ENCODE results near the gene NLRX1. TPM values are rescaled to one million over a fixed set of nuclear protein-coding genes. Genes with fewer than 3 reads are reported as not detected.
"Not testable (repeated sequence)": the region's sequence is repeated elsewhere in the genome, so short reads cannot be mapped to it uniquely, and the experiment has no call there.

Gene NLRX1
- total RNA-seq, 1 donor from 2014 or later: 11.5 TPM

DNA sequence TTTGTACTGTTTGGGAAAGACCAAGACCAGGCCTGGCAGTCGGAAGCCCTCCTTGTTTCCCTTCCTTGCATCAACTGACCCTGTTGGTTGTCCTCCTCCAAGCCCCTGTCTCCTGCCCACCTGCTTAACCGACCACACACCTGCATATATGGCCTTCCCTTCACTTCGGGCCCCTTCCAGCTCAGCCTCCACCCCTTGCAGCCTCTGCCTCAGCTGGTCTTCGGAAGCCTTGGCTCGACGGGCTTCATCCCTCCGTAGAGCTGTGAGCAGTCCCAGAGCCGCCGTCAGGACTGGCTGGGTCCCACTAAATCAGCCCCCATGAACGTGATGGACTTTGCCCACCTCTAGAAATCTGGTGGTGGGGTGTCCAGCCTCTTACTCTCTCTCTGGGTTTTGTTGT is 25.1 kb downstream of the NLRX1 start:
- no peak overlapping the region for H3K4me3 Mint-ChIP-seq
- DNase-seq (ENCODE audit: extremely low spot score, unreplicated experiment): no peak
- peaks cover 5% of the 10 kb centered on the region for H3K4me1 Mint-ChIP-seq (ENCODE audit: unreplicated experiment)
- H3K36me3 Mint-ChIP-seq: no peaks in the 10 kb centered on the region
- no peaks in the 10 kb centered on the region for H3K27me3 Mint-ChIP-seq
- no peak overlapping the region for H3K27ac Mint-ChIP-seq
- H3K9me3 Mint-ChIP-seq: no peaks in the 10 kb centered on the region
- TF ChIP-seq, protein P1, sequence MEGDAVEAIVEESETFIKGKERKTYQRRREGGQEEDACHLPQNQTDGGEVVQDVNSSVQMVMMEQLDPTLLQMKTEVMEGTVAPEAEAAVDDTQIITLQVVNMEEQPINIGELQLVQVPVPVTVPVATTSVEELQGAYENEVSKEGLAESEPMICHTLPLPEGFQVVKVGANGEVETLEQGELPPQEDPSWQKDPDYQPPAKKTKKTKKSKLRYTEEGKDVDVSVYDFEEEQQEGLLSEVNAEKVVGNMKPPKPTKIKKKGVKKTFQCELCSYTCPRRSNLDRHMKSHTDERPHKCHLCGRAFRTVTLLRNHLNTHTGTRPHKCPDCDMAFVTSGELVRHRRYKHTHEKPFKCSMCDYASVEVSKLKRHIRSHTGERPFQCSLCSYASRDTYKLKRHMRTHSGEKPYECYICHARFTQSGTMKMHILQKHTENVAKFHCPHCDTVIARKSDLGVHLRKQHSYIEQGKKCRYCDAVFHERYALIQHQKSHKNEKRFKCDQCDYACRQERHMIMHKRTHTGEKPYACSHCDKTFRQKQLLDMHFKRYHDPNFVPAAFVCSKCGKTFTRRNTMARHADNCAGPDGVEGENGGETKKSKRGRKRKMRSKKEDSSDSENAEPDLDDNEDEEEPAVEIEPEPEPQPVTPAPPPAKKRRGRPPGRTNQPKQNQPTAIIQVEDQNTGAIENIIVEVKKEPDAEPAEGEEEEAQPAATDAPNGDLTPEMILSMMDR (conservative IDR thresholded peaks at IDR 0.05): no peak

DNA sequence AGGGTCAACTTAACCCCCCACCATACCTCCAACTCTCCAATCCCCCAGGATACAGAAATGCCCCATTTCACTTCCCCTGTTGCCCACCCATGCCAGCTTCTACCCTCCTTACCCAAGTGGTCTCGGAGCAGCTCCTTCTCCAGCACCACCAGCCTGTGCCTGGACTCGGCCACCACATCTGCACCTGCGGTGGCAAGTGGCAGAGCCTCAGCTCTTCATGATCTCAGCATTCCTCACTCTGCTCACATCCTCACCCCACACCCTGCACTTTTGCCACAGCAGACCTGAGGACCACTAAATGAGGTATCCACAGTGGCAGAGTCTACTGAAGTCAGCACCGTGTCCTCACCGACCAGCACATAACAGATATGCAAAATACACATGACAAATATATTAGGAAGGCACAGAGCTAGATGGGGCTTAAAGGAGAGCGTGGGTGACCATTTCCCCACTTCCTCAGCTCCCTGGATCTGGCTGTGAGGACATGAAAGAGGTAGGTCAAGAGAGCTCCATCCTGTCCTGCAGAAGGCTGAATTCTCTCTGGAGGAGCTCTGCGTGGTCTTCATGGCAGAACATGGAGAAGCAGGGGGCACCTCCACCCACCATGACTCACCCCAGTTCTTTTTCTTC is 26.4 kb downstream of the NLRX1 start:
- H3K36me3 Mint-ChIP-seq: no peaks in the 10 kb centered on the region
- peaks cover 5% of the 10 kb centered on the region for H3K4me1 Mint-ChIP-seq (ENCODE audit: unreplicated experiment)
- H3K27ac Mint-ChIP-seq: no peak overlapping the region
- H3K4me3 Mint-ChIP-seq: no peak overlapping the region
- TF ChIP-seq, protein P1 (conservative IDR thresholded peaks at IDR 0.05): no peak
- H3K27me3 Mint-ChIP-seq: no peaks in the 10 kb centered on the region
- DNase-seq (ENCODE audit: extremely low spot score, unreplicated experiment): no peak
- H3K9me3 Mint-ChIP-seq: no peaks in the 10 kb centered on the region

DNA sequence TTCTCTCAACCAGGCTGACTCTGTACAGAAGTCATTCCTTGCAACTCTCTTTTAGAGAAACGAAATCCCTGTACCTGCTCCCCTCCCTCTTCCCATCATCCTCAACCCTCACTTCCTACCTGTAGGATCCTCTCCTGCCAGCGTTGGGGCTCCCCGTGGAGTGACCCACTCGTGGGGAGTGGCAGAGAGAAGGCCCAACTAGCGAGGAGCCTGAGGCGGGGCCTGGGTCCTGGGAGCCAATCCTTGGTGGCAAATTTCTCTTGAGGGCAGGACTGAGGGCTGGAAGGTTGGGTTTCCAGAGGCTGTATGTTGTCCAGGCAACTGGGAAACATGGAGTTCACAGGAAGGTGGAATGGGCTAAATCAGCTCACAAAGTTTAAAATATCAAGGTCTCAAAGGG is 27.2 kb downstream of the NLRX1 start:
- DNase-seq (ENCODE audit: extremely low spot score, unreplicated experiment): no peak
- Mint-ChIP-seq H3K4me1 (ENCODE audit: unreplicated experiment) (peaks cover 5% of the 10 kb centered on the region), H3K27me3 (no peaks in the 10 kb centered on the region), H3K36me3 (no peaks in the 10 kb centered on the region), H3K4me3 (no peak overlapping the region), H3K27ac (no peak overlapping the region), H3K9me3 (no peaks in the 10 kb centered on the region)
- TF ChIP-seq, protein P1 (conservative IDR thresholded peaks at IDR 0.05): no peak

DNA sequence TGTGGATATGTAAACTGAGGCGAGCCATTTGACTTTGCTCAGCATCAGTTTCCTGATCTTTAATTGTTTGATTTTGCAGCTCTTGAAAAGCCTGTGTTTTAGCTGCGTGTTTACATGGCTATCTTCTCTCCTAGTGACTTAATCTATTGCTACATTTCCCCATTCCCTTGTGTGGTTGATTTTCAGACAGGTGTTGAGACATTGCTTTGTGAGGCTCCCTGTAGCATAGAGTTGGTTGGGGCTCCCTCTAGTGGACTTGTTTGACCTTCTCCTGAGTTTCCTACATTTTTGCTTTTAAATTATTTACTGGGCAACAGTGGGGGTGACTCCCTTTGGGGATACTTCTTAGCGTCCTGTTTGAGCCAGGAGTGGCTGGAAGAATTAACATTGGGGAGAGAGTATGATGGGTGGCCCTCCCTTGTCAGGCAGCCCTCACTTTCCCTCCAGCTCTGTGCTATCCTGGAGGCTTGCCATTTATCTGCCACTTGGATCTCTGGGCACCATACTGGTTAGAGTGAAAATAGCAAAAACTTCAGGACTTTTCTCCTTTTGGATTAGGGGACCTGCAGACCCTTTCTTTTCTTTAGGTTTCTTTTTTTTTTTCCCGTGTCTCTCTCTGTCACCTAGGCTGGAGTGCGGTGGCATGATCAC is 28.4 kb downstream of the NLRX1 start:
- no peak overlapping the region for H3K27ac Mint-ChIP-seq
- no peaks in the 10 kb centered on the region for H3K36me3 Mint-ChIP-seq
- peaks cover 5% of the 10 kb centered on the region for H3K4me1 Mint-ChIP-seq (ENCODE audit: unreplicated experiment)
- no peaks in the 10 kb centered on the region for H3K9me3 Mint-ChIP-seq
- H3K4me3 Mint-ChIP-seq: no peak overlapping the region
- no peaks in the 10 kb centered on the region for H3K27me3 Mint-ChIP-seq
- no peak for DNase-seq (ENCODE audit: extremely low spot score, unreplicated experiment)
- TF ChIP-seq, protein P1 (conservative IDR thresholded peaks at IDR 0.05): peak; percentile 91

DNA sequence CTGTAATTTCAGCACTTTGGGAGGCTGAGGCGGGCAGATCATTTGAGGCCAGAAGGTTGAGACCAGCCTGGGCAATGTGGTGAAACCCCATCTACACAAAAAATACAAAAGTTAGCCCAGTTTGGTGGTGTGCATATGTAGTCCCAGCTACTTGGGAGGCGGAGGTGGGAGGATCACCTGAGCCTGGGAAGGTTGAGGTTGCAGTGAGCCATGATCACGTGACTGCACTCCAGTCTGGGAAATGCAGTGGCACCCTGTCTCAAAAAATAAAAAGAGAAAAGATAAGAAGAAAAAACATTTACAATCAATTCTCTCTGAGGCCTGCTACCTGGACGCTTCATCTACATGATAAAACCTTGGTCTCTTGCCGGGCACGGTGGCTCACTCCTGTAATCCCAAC is 30.4 kb downstream of the NLRX1 start:
- Mint-ChIP-seq H3K4me1 (ENCODE audit: unreplicated experiment) (peaks cover 5% of the 10 kb centered on the region), H3K4me3 (no peak overlapping the region), H3K9me3 (no peaks in the 10 kb centered on the region), H3K27ac (no peak overlapping the region), H3K27me3 (no peaks in the 10 kb centered on the region), H3K36me3 (no peaks in the 10 kb centered on the region)
- DNase-seq (ENCODE audit: extremely low spot score, unreplicated experiment): no peak
- TF ChIP-seq, protein P1 (conservative IDR thresholded peaks at IDR 0.05): no peak

DNA sequence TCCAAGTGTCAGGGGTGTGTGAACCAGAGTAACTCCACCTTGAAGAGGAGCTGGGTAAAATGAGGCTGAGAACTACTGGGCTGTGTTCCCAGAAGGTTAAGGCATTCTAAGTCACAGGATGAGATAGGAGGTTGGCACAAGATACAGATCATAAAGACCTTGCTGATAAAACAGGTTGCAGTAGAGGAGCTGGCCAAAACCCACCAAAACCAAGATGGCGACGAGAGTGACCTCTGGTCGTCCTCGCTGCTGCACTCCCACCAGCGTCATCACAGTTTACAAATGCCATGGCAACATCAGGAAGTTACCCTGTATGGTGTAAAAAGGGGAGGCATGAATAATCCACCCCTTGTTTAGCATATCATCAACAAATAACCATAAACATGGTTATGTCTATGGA is 32.7 kb downstream of the NLRX1 start:
- not testable (repeated sequence) for DNase-seq (ENCODE audit: extremely low spot score, unreplicated experiment); H3K9me3 Mint-ChIP-seq; H3K36me3 Mint-ChIP-seq; H3K27ac Mint-ChIP-seq; H3K4me3 Mint-ChIP-seq; H3K27me3 Mint-ChIP-seq
- peaks cover 12% of the 10 kb centered on the region for H3K4me1 Mint-ChIP-seq (ENCODE audit: unreplicated experiment)
